Bronchial epithelial cell (primary cell): ENCODE measurements around the gene NUDT14. TPM values are rescaled to one million over a fixed set of nuclear protein-coding genes. Genes with fewer than 3 reads are reported as not detected.

ENCODE experiments used
- DNase-seq: peaks from one replicate; pipeline ENCODE4 v3.0.0-alpha.2; 2010; ENCODE audit warnings: low read depth
- FAIRE-seq: peaks from 2 replicates; lab custom pipeline; 2011; peaks lifted over from hg19 to GRCh38; lab: Jason Lieb, UNC
- H3K27me3 ChIP-seq: 2 replicates; pipeline ENCODE4 v1.5.1; 2011; ENCODE audit warnings: low read length; ENCODE audit not compliant: control insufficient read depth, insufficient read depth
- H3K36me3 ChIP-seq: 2 replicates; pipeline ENCODE4 v1.5.1; 2011; ENCODE audit warnings: low read length; ENCODE audit not compliant: control insufficient read depth, insufficient read depth
- H3K4me3 ChIP-seq: 2 replicates; pipeline ENCODE4 v1.5.1; 2011; ENCODE audit warnings: mild to moderate bottlenecking, low read depth, low read length, control low read depth
- total RNA-seq: library from RNA; depleted of rRNA; stranded (reverse); fragments of >200 nt; gene quantifications from 2 replicates; pipeline ENCODE4 v1.2.1, GENCODE V29; 2014
- TF ChIP-seq, protein P1 (sequence below): IDR thresholded peaks from 2 replicates; pipeline ENCODE4 v1.5.1; 2011; ENCODE audit warnings: mild to moderate bottlenecking, moderate library complexity, low read length, control low read depth, inconsistent platforms; ENCODE audit not compliant: insufficient read depth, severe bottlenecking

The NUDT14 gene
- total RNA-seq, 1 donor from 2014 or later: 31.9 TPM

DNA sequence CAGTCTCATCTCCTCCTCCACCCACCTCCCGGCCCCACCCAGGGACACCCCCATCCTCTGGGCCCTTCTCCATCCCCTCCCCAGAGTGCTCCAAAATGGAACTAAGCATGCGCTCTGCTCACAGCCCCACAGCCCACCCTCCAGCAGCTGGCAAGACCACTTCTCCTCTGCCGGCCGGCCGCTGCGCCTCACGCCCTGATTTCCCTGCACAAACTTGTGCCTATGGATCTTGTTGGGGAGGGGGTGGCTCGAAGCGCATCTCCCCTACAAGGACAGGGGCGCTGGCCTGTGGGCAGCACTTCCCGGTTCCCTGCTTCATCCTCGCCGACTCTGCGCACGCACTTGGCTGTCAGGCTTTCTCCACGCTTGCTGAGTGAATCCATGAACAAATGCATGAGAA, 19.5 kb upstream of the NUDT14 start:
- no peak for DNase-seq
- no peaks in the 10 kb centered on the region for H3K36me3 ChIP-seq
- no peak for FAIRE-seq
- no peak overlapping the region for H3K4me3 ChIP-seq
- H3K27me3 ChIP-seq: peaks cover 26% of the 10 kb centered on the region
- TF ChIP-seq, protein P1, sequence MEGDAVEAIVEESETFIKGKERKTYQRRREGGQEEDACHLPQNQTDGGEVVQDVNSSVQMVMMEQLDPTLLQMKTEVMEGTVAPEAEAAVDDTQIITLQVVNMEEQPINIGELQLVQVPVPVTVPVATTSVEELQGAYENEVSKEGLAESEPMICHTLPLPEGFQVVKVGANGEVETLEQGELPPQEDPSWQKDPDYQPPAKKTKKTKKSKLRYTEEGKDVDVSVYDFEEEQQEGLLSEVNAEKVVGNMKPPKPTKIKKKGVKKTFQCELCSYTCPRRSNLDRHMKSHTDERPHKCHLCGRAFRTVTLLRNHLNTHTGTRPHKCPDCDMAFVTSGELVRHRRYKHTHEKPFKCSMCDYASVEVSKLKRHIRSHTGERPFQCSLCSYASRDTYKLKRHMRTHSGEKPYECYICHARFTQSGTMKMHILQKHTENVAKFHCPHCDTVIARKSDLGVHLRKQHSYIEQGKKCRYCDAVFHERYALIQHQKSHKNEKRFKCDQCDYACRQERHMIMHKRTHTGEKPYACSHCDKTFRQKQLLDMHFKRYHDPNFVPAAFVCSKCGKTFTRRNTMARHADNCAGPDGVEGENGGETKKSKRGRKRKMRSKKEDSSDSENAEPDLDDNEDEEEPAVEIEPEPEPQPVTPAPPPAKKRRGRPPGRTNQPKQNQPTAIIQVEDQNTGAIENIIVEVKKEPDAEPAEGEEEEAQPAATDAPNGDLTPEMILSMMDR: no peak

DNA sequence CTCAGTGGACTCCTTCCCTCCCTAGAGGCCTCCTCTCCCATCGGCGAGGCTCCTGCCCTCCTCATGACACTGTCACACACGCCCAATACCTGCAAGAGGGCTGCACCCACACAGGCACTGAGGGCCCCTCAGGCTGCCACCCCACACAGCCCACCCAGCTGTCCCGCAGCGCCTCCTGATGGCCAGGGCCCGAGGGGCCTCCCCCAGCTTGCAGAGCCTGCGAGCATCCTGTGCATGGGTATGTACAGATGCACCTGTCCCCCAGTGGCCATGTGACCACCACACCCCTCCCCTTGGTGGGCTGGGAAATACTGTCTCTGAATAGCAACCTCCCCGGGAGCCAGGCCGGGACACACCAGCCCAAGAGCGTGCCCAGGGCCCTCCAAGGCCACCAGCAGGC, 19.0 kb upstream of the NUDT14 start:
- FAIRE-seq: no peak

DNA sequence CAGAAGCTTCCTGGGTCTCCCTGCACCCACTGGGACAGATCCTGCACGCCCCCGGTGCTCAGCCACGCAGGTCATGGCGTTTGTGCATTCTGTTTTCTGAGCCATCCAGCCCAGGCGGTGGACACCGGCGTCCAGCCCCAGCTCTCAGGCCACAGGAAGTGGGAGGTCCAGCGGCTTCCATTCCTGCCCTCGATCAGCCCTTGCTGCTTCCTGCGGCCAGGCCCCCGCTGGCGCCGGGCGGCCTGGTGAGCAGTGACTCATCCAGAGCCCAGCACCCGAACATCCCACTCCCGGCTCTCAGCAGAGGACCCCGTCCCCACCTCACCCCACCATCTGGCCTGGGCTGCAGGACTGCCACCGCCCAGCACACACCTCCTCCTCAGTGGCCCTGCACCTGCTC, 18.0 kb upstream of the NUDT14 start:
- Histone ChIP-seq H3K36me3 (no peaks in the 10 kb centered on the region), H3K27me3 (peaks cover 30% of the 10 kb centered on the region), H3K4me3 (no peak overlapping the region)
- TF ChIP-seq, protein P1: no peak
- no peak for FAIRE-seq
- no peak for DNase-seq

More for the DNA sequence above, 19.0 kb upstream of the NUDT14 start:
- H3K4me3 ChIP-seq: no peak overlapping the region
- peaks cover 30% of the 10 kb centered on the region for H3K27me3 ChIP-seq
- TF ChIP-seq, protein P1: no peak
- DNase-seq: no peak
- H3K36me3 ChIP-seq: no peaks in the 10 kb centered on the region

DNA sequence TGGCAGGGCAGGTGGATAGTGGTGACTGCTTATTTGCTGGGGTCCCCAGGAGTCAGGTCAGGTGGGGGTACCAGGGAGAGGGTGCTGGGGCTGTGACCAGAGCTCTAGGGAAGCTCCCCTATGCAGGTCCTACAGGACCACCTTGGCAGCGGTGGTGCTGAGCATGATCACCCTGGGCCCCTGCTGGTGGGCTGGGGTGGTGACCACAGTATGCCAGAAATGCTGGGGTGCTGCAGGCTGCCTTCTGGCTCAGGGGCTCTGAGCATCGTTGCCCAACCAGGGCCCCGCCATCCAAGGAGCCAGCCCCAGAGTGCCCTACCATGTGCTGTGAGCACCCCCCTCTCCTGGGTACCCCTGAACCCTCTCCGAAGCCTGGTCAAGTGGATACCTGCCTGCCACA, 17.5 kb upstream of the NUDT14 start:
- peaks cover 30% of the 10 kb centered on the region for H3K27me3 ChIP-seq
- no peak for DNase-seq
- H3K36me3 ChIP-seq: no peaks in the 10 kb centered on the region
- TF ChIP-seq, protein P1: no peak
- no peak for FAIRE-seq
- no peak overlapping the region for H3K4me3 ChIP-seq

DNA sequence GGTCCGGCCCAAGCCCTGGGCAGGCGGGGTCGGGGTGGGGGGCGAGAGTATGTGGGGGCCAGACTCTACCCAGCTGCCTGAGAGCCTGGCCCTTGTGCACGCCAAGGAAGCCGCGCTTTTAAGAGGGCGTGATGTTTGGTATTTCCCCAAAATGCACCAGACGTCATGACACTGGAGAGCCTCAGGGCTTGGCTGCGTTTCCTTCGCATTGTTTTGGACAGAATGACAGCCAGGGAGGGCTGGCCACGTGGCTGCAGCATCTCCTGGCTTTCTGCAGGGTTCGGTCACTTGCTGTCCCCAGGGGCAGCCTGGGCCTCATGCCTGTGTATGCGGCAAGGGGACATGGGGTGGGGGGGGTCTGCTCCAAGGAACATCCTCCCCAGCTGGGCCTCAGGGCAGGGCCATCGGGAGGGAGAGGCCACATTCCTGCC, 16.1 kb upstream of the NUDT14 start:
- DNase-seq: no peak
- H3K27me3 ChIP-seq: peaks cover 30% of the 10 kb centered on the region
- TF ChIP-seq, protein P1: no peak
- no peaks in the 10 kb centered on the region for H3K36me3 ChIP-seq
- no peak overlapping the region for H3K4me3 ChIP-seq
- FAIRE-seq: no peak

DNA sequence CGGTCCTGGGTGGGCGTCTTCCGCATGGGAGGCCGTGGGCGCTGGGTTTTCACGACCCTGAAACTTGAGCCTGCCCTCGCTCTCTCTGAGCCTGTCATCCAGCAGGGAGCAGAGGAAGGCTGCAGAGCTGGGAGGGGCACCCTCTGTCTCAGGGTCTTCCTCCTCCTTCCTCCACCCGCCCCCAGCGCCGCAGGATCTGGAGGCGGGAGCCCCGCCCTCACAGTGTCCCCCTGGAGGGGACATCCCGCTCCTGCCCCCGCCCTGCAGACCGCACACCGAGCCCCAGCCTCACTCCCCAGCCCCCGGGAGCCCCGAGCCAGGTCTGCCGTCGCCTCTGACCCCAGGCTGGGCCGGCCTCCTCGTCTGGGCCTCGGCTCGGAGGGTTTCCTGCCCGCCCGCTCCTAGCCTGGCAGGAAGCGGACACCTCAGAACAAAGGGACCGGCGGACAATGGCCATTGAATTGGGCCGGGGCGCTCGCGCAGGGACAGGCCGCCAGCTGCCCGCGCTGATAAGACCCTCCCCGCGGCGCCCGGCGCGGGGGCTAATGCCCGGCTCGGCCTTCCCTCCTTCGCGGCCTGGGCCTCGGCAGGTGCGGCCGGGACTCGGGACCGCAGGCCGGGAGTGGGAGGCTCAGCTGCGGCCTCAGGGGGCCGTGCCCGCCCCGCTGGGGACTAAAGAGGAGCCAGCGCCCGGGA, 15.3 kb upstream of the NUDT14 start:
- DNase-seq: no peak
- no peaks in the 10 kb centered on the region for H3K36me3 ChIP-seq
- TF ChIP-seq, protein P1: no peak
- H3K4me3 ChIP-seq: no peak overlapping the region
- peaks cover 30% of the 10 kb centered on the region for H3K27me3 ChIP-seq
- no peak for FAIRE-seq
